ENCODE measurements around the gene ADAMTS9.

Gene ADAMTS9

DNA sequence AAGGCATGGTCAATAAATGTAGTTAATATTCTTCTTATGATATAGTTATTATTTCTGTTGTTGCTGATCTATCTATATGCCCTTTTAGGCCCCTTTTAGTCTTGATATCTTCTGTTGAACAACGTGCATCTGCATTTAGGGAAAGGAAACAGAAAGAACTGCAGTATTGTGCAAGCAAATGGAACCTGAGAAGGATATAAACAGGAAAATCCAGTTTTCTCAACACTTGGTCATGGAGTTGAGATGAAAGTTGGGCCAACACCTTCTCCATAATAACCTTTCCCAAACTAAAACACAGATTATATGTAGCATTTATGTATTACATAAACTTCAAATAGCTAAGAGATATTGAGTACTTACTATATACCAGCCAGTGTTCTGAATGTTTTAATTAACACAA lies 179.7 kb downstream of the ADAMTS9 start:
- H3K4me1 ChIP-seq (ENCODE audit: control insufficient read depth, insufficient read depth, low read length) = no peaks in the 10 kb centered on the region
- H3K36me3 ChIP-seq (ENCODE audit: control insufficient read depth, insufficient read depth, low read length) = no peaks in the 10 kb centered on the region
- no peaks in the 10 kb centered on the region for H3K27me3 ChIP-seq (ENCODE audit: control insufficient read depth, insufficient read depth, low read length)
- H3K9ac ChIP-seq (ENCODE audit: low read depth, low read length) = no peak overlapping the region
- H3K4me3 ChIP-seq (ENCODE audit: low read depth, low read length) = no peak overlapping the region
- H3K9me3 ChIP-seq (ENCODE audit: control insufficient read depth, insufficient read depth, low read length) = no peaks in the 10 kb centered on the region

DNA sequence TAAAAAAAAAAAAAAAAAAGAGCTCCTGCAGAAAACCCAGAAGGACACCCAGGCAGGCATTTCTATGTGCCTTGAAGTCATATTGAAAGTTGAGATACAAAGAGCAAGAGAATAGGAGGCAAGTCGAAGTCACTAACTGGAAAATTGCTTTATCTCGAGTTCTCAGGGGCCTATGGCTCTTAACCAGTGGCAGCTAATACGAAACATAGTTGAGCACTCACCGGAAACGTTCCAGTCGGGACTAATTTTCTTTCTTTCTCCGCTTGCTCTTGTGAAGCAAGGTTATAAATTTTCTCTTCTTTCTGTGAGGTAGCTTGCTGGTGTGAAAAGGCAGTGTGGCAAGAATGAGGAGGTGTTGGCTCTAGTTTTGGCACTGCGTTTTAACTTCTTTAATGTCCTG lies 181.5 kb downstream of the ADAMTS9 start:
- no peaks in the 10 kb centered on the region for H3K4me1 ChIP-seq (ENCODE audit: control insufficient read depth, insufficient read depth, low read length)
- H3K9me3 ChIP-seq (ENCODE audit: control insufficient read depth, insufficient read depth, low read length) = no peaks in the 10 kb centered on the region
- no peaks in the 10 kb centered on the region for H3K27me3 ChIP-seq (ENCODE audit: control insufficient read depth, insufficient read depth, low read length)
- no peaks in the 10 kb centered on the region for H3K36me3 ChIP-seq (ENCODE audit: control insufficient read depth, insufficient read depth, low read length)
- no peak overlapping the region for H3K4me3 ChIP-seq (ENCODE audit: low read depth, low read length)
- H3K9ac ChIP-seq (ENCODE audit: low read depth, low read length) = no peak overlapping the region

DNA sequence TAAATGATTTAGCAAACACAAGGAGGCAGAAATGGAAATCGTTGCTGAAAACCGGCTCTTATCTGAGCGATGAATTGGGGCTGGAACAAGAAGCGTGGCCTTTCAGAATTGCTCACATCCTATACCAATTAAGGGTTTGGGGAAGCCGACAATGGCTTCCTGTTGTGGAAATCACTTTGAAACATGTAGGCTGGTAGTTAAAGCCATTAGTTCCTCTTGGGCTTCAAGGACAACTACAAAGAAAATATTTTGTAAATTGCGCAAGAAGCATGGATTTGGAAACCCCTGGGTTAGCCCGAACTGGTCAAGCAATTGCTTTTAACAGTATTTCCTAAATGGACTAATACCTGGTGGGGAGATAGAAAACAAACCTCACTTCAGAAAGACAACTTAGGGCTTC lies 182.4 kb downstream of the ADAMTS9 start:
- no peaks in the 10 kb centered on the region for H3K9me3 ChIP-seq (ENCODE audit: control insufficient read depth, insufficient read depth, low read length)
- no peak overlapping the region for H3K4me3 ChIP-seq (ENCODE audit: low read depth, low read length)
- H3K4me1 ChIP-seq (ENCODE audit: control insufficient read depth, insufficient read depth, low read length) = no peaks in the 10 kb centered on the region
- H3K27me3 ChIP-seq (ENCODE audit: control insufficient read depth, insufficient read depth, low read length) = no peaks in the 10 kb centered on the region
- no peak overlapping the region for H3K9ac ChIP-seq (ENCODE audit: low read depth, low read length)
- no peaks in the 10 kb centered on the region for H3K36me3 ChIP-seq (ENCODE audit: control insufficient read depth, insufficient read depth, low read length)

DNA sequence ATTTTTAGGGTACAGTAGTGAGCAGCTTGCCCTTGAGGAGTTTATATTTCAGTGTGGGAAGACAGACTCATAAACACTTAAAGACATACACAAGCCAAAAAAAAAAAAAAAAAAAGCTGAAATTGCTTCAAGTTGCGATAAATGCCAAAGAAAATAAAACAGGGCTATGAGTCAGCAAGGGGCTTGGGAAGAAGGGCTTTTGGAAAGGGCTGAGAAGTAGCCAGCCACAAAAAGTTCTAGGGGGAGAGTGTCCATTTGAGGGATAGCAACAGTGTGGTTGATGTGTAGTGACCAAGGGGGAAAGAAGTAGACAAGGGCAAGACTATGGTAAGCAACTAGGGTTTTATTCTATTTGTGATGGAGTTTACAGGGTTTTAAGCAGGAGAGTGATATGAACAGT lies 185.5 kb downstream of the ADAMTS9 start:
- Histone ChIP-seq H3K9me3 (ENCODE audit: control insufficient read depth, insufficient read depth, low read length) (no peaks in the 10 kb centered on the region), H3K9ac (ENCODE audit: low read depth, low read length) (no peak overlapping the region), H3K4me3 (ENCODE audit: low read depth, low read length) (no peak overlapping the region), H3K4me1 (ENCODE audit: control insufficient read depth, insufficient read depth, low read length) (no peaks in the 10 kb centered on the region), H3K36me3 (ENCODE audit: control insufficient read depth, insufficient read depth, low read length) (no peaks in the 10 kb centered on the region), H3K27me3 (ENCODE audit: control insufficient read depth, insufficient read depth, low read length) (no peaks in the 10 kb centered on the region)

DNA sequence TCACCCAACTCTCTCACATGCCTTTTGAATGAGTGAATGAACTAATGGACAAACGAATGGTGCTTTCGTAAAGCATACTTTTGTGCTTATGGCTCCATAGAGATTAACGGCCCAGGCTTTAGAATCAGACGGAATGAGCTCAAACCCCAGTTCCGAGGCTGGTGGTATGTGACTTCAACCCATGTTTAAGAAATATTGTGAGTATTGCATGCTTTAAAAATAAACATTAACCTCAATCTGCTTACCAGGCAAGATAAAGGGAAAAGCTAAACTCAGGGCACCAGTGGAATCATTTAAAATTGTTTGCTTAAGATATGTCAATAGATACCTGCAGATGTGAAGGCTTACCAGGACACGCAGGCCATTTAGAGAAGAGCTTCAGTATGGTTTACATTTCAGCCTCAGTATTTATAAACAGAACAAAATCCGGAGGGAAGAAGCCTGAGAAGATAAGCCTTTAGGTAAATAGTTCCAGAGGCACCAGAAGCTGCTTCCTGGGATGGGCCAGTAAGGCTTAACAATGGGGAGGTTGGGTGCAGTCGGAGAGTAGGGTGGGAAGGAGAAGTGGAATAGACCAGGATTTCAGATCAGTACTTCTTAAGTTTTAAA lies 186.4 kb downstream of the ADAMTS9 start:
- Histone ChIP-seq H3K4me1 (ENCODE audit: control insufficient read depth, insufficient read depth, low read length) (no peaks in the 10 kb centered on the region), H3K4me3 (ENCODE audit: low read depth, low read length) (no peak overlapping the region), H3K36me3 (ENCODE audit: control insufficient read depth, insufficient read depth, low read length) (no peaks in the 10 kb centered on the region), H3K9ac (ENCODE audit: low read depth, low read length) (no peak overlapping the region), H3K27me3 (ENCODE audit: control insufficient read depth, insufficient read depth, low read length) (no peaks in the 10 kb centered on the region), H3K9me3 (ENCODE audit: control insufficient read depth, insufficient read depth, low read length) (no peaks in the 10 kb centered on the region)

DNA sequence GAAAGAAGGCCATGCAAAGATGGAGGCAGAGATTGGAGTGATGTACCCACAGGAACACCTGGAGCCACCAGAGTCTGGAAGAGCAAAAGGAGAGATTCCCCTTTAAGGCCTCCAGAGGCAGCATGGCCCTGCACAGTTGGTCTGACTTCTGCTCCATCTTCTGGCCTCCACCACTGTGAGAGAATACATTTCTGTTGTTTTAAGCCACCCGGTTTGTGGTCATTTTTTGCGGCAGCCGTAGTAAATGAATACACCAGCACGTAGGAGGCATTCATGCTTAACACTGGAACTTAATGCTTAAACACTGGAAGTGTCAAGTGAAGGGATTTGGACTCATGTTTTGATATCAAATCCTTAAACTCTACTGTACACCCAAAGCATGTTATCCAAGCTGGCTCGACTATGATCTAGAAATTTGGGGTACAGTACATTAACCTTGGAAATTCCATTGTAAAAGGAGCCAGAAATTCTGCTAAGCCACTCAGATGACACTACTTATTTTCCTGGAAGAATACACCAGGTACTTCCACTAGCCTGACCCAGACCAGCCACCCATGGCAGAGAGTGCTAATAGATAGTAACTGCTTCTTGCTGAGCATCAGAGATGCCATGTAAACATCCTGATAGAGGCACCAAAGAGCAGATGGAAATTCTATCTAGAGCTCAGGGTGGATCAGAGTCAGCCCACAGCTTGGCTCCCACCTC lies 190.9 kb downstream of the ADAMTS9 start:
- Histone ChIP-seq H3K9me3 (ENCODE audit: control insufficient read depth, insufficient read depth, low read length) (no peaks in the 10 kb centered on the region), H3K36me3 (ENCODE audit: control insufficient read depth, insufficient read depth, low read length) (no peaks in the 10 kb centered on the region), H3K27me3 (ENCODE audit: control insufficient read depth, insufficient read depth, low read length) (peaks cover 2% of the 10 kb centered on the region)

DNA sequence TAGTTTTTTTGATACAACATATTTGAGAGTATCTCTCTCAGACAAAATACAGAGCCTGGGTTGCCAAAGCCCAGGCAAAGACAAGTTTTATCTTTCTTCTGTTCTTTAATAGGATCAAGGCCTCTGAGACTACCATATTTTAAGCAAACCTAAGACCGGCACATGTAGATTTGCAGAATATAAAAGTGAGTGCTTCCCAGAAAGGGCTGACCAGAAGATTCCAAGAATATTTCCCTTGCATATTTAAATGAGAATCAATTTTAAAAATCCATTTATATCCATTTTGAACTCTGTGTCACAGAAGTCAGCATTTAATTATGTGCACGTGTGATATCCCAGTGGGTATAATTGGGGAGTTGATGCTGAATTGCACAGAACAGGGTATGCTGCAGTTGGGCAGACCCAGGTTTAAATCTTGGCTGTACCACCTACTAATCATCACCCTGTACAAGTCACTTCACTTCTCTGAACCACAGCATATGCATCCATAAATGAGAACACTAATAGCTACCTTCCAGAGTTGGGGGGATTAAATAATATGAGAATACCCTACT lies 191.9 kb downstream of the ADAMTS9 start:
- Histone ChIP-seq H3K27me3 (ENCODE audit: control insufficient read depth, insufficient read depth, low read length) (peaks cover 4% of the 10 kb centered on the region), H3K9ac (ENCODE audit: low read depth, low read length) (no peak overlapping the region), H3K36me3 (ENCODE audit: control insufficient read depth, insufficient read depth, low read length) (no peaks in the 10 kb centered on the region), H3K9me3 (ENCODE audit: control insufficient read depth, insufficient read depth, low read length) (no peaks in the 10 kb centered on the region), H3K4me1 (ENCODE audit: control insufficient read depth, insufficient read depth, low read length) (peaks cover 4% of the 10 kb centered on the region), H3K4me3 (ENCODE audit: low read depth, low read length) (no peak overlapping the region)

More for the DNA sequence above, 190.9 kb downstream of the ADAMTS9 start:
- Histone ChIP-seq H3K4me1 (ENCODE audit: control insufficient read depth, insufficient read depth, low read length) (no peaks in the 10 kb centered on the region), H3K4me3 (ENCODE audit: low read depth, low read length) (no peak overlapping the region), H3K9ac (ENCODE audit: low read depth, low read length) (no peak overlapping the region)

DNA sequence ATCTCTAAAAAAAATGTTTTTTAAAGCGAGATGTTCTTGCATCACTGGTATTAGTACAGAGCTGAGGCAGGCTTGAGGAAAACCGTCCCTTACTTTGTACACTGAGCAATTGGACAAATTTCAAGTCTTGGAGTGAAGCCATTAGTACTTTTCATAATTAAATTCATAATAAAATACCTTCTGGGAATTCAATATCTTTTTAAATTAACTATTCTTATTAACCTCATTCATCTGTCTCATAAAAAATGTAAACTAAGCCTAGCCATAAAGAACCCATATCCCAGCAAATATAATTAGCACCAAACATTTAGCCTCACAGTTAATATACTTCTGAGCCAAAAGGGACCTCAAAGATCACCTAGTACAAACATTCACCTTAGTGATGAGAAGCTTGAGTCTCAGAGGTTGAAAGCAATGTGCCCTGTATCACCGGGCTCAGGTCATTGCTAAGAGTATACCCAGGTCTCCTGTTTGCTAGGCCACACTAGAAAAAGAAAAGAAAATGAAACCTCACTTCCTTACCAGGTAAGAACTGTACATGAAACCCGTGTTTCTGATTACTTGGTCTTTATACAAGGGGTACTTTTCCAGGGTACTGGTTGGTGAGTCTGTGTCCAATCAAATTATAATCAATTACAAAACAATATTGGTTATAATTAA lies 192.5 kb downstream of the ADAMTS9 start:
- no peak overlapping the region for H3K9ac ChIP-seq (ENCODE audit: low read depth, low read length)
- H3K9me3 ChIP-seq (ENCODE audit: control insufficient read depth, insufficient read depth, low read length) = no peaks in the 10 kb centered on the region
- peaks cover 7% of the 10 kb centered on the region for H3K4me1 ChIP-seq (ENCODE audit: control insufficient read depth, insufficient read depth, low read length)
- H3K4me3 ChIP-seq (ENCODE audit: low read depth, low read length) = no peak overlapping the region
- peaks cover 10% of the 10 kb centered on the region for H3K27me3 ChIP-seq (ENCODE audit: control insufficient read depth, insufficient read depth, low read length)
- H3K36me3 ChIP-seq (ENCODE audit: control insufficient read depth, insufficient read depth, low read length) = no peaks in the 10 kb centered on the region

DNA sequence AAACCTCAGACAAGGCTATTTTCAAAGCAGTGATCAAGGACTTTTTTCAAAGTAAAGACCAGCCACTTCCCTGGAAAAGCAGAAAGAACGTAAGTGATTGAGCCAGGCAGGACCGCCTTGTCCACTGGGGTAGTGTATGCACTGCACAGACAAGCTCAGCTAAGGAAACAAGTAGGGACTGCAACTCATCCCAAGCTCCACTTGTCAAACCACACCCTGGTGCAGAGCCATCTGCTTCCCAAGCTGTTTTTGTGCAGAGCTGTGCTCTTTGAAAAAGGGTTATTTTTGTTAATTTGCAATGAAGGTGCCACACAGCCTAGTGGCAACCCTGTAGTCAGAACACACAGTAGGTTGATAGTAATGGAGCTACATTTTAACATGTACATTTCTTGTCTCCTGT lies 193.3 kb downstream of the ADAMTS9 start:
- H3K4me3 ChIP-seq (ENCODE audit: low read depth, low read length) = no peak overlapping the region
- H3K9ac ChIP-seq (ENCODE audit: low read depth, low read length) = no peak overlapping the region
- peaks cover 12% of the 10 kb centered on the region for H3K4me1 ChIP-seq (ENCODE audit: control insufficient read depth, insufficient read depth, low read length)
- H3K36me3 ChIP-seq (ENCODE audit: control insufficient read depth, insufficient read depth, low read length) = no peaks in the 10 kb centered on the region
- no peaks in the 10 kb centered on the region for H3K9me3 ChIP-seq (ENCODE audit: control insufficient read depth, insufficient read depth, low read length)
- H3K27me3 ChIP-seq (ENCODE audit: control insufficient read depth, insufficient read depth, low read length) = peaks cover 17% of the 10 kb centered on the region

DNA sequence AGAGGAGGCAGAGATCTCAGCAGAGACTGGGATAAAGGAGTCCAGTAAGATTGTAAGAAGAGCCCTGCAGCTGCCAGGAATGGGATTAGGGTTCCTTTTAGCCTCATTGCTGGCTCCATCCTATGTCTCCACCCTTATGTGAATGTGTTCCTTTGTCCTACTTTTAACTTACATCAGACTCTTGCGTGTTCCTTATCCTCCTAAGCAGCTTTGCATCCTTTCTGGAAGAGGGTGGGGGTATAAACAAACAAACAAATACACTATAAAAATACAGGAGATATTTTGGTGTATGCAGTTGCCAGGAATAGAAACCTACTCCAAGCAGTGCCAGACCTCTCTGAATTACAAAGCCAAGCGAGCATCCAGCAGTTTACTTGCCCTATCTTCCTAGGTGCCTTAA lies 194.7 kb downstream of the ADAMTS9 start:
- Histone ChIP-seq H3K9ac (ENCODE audit: low read depth, low read length) (no peak overlapping the region), H3K27me3 (ENCODE audit: control insufficient read depth, insufficient read depth, low read length) (peaks cover 17% of the 10 kb centered on the region), H3K9me3 (ENCODE audit: control insufficient read depth, insufficient read depth, low read length) (no peaks in the 10 kb centered on the region), H3K4me1 (ENCODE audit: control insufficient read depth, insufficient read depth, low read length) (peaks cover 12% of the 10 kb centered on the region), H3K4me3 (ENCODE audit: low read depth, low read length) (no peak overlapping the region), H3K36me3 (ENCODE audit: control insufficient read depth, insufficient read depth, low read length) (no peaks in the 10 kb centered on the region)

DNA sequence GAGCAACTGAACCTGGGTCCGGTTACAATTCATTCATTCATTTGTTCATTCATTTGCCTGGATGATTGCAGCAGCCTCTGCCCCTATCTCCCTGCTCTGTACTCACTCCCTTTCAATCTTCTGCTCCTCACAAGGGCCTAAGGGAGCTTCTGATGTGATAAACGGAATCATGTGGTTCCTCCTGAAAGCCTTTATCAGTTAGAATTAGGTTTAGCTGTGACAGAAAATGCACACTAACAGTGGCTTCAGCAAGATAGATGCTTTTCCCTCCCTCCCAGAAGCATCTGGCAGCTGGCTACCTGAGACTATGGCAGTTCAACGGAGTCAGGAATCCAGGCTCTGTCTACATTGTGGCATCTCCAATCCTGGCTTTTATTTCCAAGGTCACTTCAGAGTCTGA lies 196.0 kb downstream of the ADAMTS9 start:
- Histone ChIP-seq H3K27me3 (ENCODE audit: control insufficient read depth, insufficient read depth, low read length) (peaks cover 17% of the 10 kb centered on the region), H3K9me3 (ENCODE audit: control insufficient read depth, insufficient read depth, low read length) (no peaks in the 10 kb centered on the region), H3K9ac (ENCODE audit: low read depth, low read length) (no peak overlapping the region), H3K4me3 (ENCODE audit: low read depth, low read length) (no peak overlapping the region), H3K4me1 (ENCODE audit: control insufficient read depth, insufficient read depth, low read length) (peaks cover 12% of the 10 kb centered on the region), H3K36me3 (ENCODE audit: control insufficient read depth, insufficient read depth, low read length) (no peaks in the 10 kb centered on the region)
